ENCODE measurements around the gene DHRS2. TPM values are rescaled to one million over a fixed set of nuclear protein-coding genes. Genes with fewer than 3 reads are reported as not detected.

Gene DHRS2
- total and polyA plus RNA-seq, 2 of the 13 experiments (the other 11 are each of a cell fraction or from before 2014, with no cell fraction given) = 1,621 to 3,021 TPM

- TF ChIP-seq ZNF281 (CRISPR knock-in tag; IDR thresholded peaks at IDR 0.05; ENCODE audit: borderline replicate concordance) (no peak), ZNF235 (CRISPR knock-in tag; IDR thresholded peaks at IDR 0.05; ENCODE audit: borderline replicate concordance) (peak; percentile 89), SIN3B (IDR thresholded peaks at IDR 0.05; ENCODE audit: low read length) (no peak), PREB (CRISPR knock-in tag; IDR thresholded peaks at IDR 0.05) (no peak), SETDB1 (CRISPR knock-in tag; IDR thresholded peaks at IDR 0.05; ENCODE audit: borderline replicate concordance) (no peak), NKX3-1 (CRISPR knock-in tag; IDR thresholded peaks at IDR 0.05) (no peak), ZBTB34 (CRISPR knock-in tag; IDR thresholded peaks at IDR 0.05) (0 out of 2 replicates have a peak, but pooled peaks have one; percentile 22), ZNF33A (CRISPR knock-in tag; IDR thresholded peaks at IDR 0.05; ENCODE audit: borderline replicate concordance) (no peak), ZSCAN29 (CRISPR knock-in tag; conservative IDR thresholded peaks at IDR 0.05) (no peak), NFAT5 (CRISPR knock-in tag; IDR thresholded peaks at IDR 0.05) (peak; percentile 77; the same call in 1 of the 2 replicates), SPEN (CRISPR knock-in tag; IDR thresholded peaks at IDR 0.05; ENCODE audit: low read depth) (peak; percentile 64; the same call in 1 of the 2 replicates), HOXA9 (CRISPR knock-in tag; IDR thresholded peaks at IDR 0.05; ENCODE audit: borderline replicate concordance) (no peak), IRF1 (CRISPR knock-in tag; IDR thresholded peaks at IDR 0.05; ENCODE audit: low read depth) (no peak; the same call in 1 of the 2 replicates)
Measured at GRCh38 chr14:23602181-23603095, 33.7 kb upstream of the DHRS2 start (continued).

Measured in HepG2 (cell line).